GM23338 (cell line): ENCODE data around the gene TSC22D2.

Experiments
- CTCF ChIP-seq, 2 experiments: fragments of 200-600 bp in 1 of 2; sonication (generic) in 1 of 2; conservative IDR thresholded peaks; 2 replicates each; pipeline versions ENCODE4 v1.5.1 to v1.6.1; 2016 to 2017; ENCODE audit warnings: antibody characterized with exemption in 2 of 2, low read depth in 2 of 2, mild to moderate bottlenecking in 2 of 2, moderate library complexity in 1 of 2
- ETS1 ChIP-seq: IDR thresholded peaks from 2 replicates; pipeline ENCODE4 v1.6.1; 2016; ENCODE audit warnings: antibody characterized with exemption
- EZH2 ChIP-seq: fragments of 200-600 bp; sonication (generic); IDR thresholded peaks from one replicate; pipeline ENCODE4 v1.8.0; 2017; ENCODE audit warnings: antibody characterized with exemption, mild to moderate bottlenecking, low read depth; ENCODE audit not compliant: unreplicated experiment
- EZH2phosphoT487 ChIP-seq: fragments of 200-600 bp; sonication (generic); IDR thresholded peaks from one replicate; pipeline ENCODE4 v1.8.1; 2018; ENCODE audit warnings: antibody characterized with exemption; ENCODE audit not compliant: unreplicated experiment
- NANOG ChIP-seq: IDR thresholded peaks from 2 replicates; pipeline ENCODE4 v1.6.1; 2016; ENCODE audit warnings: antibody characterized with exemption, borderline replicate concordance
- POLR2AphosphoS5 ChIP-seq: IDR thresholded peaks from 2 replicates; pipeline ENCODE4 v1.6.1; 2016; ENCODE audit warnings: antibody characterized with exemption, low read depth
- REST ChIP-seq: IDR thresholded peaks from one replicate; pipeline ENCODE4 v1.6.1; 2018; ENCODE audit warnings: antibody characterized with exemption; ENCODE audit not compliant: unreplicated experiment
- STAT1 ChIP-seq: IDR thresholded peaks from one replicate; pipeline ENCODE4 v1.6.1; 2016; ENCODE audit warnings: antibody characterized with exemption; ENCODE audit not compliant: unreplicated experiment

GRCh38 chr3:150454085-150454484, 46.0 kb downstream of the TSC22D2 start:
- TF ChIP-seq CTCF (conservative IDR thresholded peaks at IDR 0.05; ENCODE audit: low read depth in 2 of 2): no peak
- no peak for TF ChIP-seq EZH2
- no peak for TF ChIP-seq REST
- TF ChIP-seq POLR2AphosphoS5: no peak
- TF ChIP-seq NANOG: no peak
- TF ChIP-seq STAT1: no peak
- no peak for TF ChIP-seq ETS1
- no peak for TF ChIP-seq EZH2phosphoT487
